ENCODE data around the gene CHMP6. TPM values are rescaled to one million over a fixed set of nuclear protein-coding genes. Genes with fewer than 3 reads are reported as not detected.
A peak's percentile ranks its signal among the peaks of the same experiment; 100 is the strongest.

The CHMP6 gene
- total RNA-seq, 1 experiment from 2014 or later: 22.0 TPM

GRCh38 chr17:81002409-81003361 lies 11.0 kb downstream of the CHMP6 start:
- TF ChIP-seq CEBPB (IDR thresholded peaks at IDR 0.05; ENCODE audit: low read depth) (no peak), ZFX (IDR thresholded peaks at IDR 0.05) (no peak), POLR2AphosphoS5 (IDR thresholded peaks at IDR 0.05; ENCODE audit: low read depth, low read length) (peak; percentile 30; the same call in 1 of the 2 replicates), EZH2phosphoT487 (IDR thresholded peaks at IDR 0.05; ENCODE audit: borderline replicate concordance) (no peak), EZH2 (IDR thresholded peaks at IDR 0.05) (no peak), ELF1 (IDR thresholded peaks at IDR 0.05; ENCODE audit: borderline replicate concordance, low read depth) (no peak)
- TF ChIP-seq, protein P1, sequence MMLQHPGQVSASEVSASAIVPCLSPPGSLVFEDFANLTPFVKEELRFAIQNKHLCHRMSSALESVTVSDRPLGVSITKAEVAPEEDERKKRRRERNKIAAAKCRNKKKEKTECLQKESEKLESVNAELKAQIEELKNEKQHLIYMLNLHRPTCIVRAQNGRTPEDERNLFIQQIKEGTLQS (IDR thresholded peaks at IDR 0.05): no peak
- TF ChIP-seq, protein P2, sequence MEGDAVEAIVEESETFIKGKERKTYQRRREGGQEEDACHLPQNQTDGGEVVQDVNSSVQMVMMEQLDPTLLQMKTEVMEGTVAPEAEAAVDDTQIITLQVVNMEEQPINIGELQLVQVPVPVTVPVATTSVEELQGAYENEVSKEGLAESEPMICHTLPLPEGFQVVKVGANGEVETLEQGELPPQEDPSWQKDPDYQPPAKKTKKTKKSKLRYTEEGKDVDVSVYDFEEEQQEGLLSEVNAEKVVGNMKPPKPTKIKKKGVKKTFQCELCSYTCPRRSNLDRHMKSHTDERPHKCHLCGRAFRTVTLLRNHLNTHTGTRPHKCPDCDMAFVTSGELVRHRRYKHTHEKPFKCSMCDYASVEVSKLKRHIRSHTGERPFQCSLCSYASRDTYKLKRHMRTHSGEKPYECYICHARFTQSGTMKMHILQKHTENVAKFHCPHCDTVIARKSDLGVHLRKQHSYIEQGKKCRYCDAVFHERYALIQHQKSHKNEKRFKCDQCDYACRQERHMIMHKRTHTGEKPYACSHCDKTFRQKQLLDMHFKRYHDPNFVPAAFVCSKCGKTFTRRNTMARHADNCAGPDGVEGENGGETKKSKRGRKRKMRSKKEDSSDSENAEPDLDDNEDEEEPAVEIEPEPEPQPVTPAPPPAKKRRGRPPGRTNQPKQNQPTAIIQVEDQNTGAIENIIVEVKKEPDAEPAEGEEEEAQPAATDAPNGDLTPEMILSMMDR (IDR thresholded peaks at IDR 0.05 in 2 of 3, conservative IDR thresholded peaks at IDR 0.05 in 1 of 3; ENCODE audit: borderline replicate concordance in 1 of 3, insufficient read depth in 1 of 3, low read depth in 2 of 3, low read length in 2 of 3): no peak
- H3K9me3 ChIP-seq (ENCODE audit: control insufficient read depth in 1 of 2, insufficient read depth in 1 of 2, low read depth in 1 of 2, low read length in 2 of 2): no peaks in the 10 kb centered on the region
- no peaks in the 10 kb centered on the region for H3K79me2 ChIP-seq (ENCODE audit: insufficient read depth, low read length)
- ATAC-seq (peak; percentile 60), DNase-seq (ENCODE audit: low read depth, low spot score) (no peak)
- ChIA-PET POLR2A (no interaction called here), CTCF (interaction anchor here (1.2 kb wide), 1 partner anchor 11 kb away, joined by 3 read pairs; the partner anchor contains the start of gene CHMP6), RAD21 (ENCODE audit: low non-redundant PET in 1 of 2, low total read pairs in 2 of 2, uncharacterized antibody in 2 of 2, unreplicated experiment in 2 of 2) (no interaction called here)
- H2AFZ ChIP-seq (ENCODE audit: low read depth, low read length, poor library complexity, severe bottlenecking): no peak overlapping the region
- H3K9ac ChIP-seq (ENCODE audit: low read length): no peak overlapping the region
- peaks cover 12% of the 10 kb centered on the region for H3K27me3 ChIP-seq (ENCODE audit: insufficient read depth, low read length)
- H3K4me3 ChIP-seq (replicated peaks in 1 of 2; ENCODE audit: low read depth in 1 of 2, low read length in 2 of 2): no peak overlapping the region
- H3K4me1 ChIP-seq (ENCODE audit: control insufficient read depth in 1 of 2, insufficient read depth in 2 of 2, low read length in 2 of 2): peaks cover 8 to 16% of the 10 kb centered on the region in 2 experiments
- H3K9me2 ChIP-seq (ENCODE audit: insufficient read depth): no peaks in the 10 kb centered on the region
- peaks cover 14% of the 10 kb centered on the region in 2 experiments; a peak in 3 of 4 replicates for H3K36me3 ChIP-seq (ENCODE audit: control insufficient read depth in 1 of 2, insufficient read depth in 2 of 2, low read length in 2 of 2)
- TSS peak; percentile 27 for BruUV-seq (replicated peaks)
- H3K27ac ChIP-seq (ENCODE audit: low read depth, low read length): no peak overlapping the region
- intact Hi-C loops (cut with micrococcal nuclease): no loop called here
- H4K20me1 ChIP-seq (ENCODE audit: insufficient read depth): no peaks in the 10 kb centered on the region
- H3K4me2 ChIP-seq (ENCODE audit: low read length): peak overlapping the region; percentile 30
